T-cell (primary cell): Measurements from ENCODE around the gene CKLF. TPM values are rescaled to one million over a fixed set of nuclear protein-coding genes. Genes with fewer than 3 reads are reported as not detected.

Experiments
- ATAC-seq, 4 experiments: fragments of 200-7000 bp in 3 of 4; fragments of 150-1000 bp in 1 of 4; cut with Tn5 transposase; replicated peaks in 1 of 4; 1 replicate in 3 of 4; 2 replicates in 1 of 4; pipeline ENCODE4 v1.10.0; 2021; ENCODE audit warnings: moderate library complexity in 3 of 4, mild to moderate bottlenecking in 2 of 4, moderate number of reproducible peaks in 1 of 4
- CTCF ChIA-PET, 2 donors: fragments of 300-600 bp; sonication (Branson Sonifier 250); formaldehyde crosslinking; loops; one replicate each; lab custom pipeline; 2022; ENCODE audit warnings: antibody characterized with exemption in 2 of 2; lab: Charles Lee
- POLR2A ChIA-PET, 2 donors: fragments of 300-600 bp; sonication (Branson Sonifier 250); formaldehyde crosslinking; loops; one replicate each; lab custom pipeline; 2022; ENCODE audit warnings: antibody characterized with exemption in 2 of 2; lab: Charles Lee
- DNase-seq, 35 experiments: peaks; one replicate each; pipeline versions ENCODE4 v3.0.0 to v3.0.0-alpha.2; 2013 to 2023
- H3K27ac ChIP-seq: one replicate; pipeline ENCODE4 v1.5.1; 2013; ENCODE audit warnings: low read length
- H3K27me3 ChIP-seq, 2 experiments: replicated peaks in 1 of 2; 1 replicate in 1 of 2; 2 replicates in 1 of 2; pipeline versions ENCODE4 v1.6.1 to v1.7.0; 2013; ENCODE audit warnings: low read length in 1 of 2, mixed read lengths in 1 of 2; ENCODE audit not compliant: control insufficient read depth in 2 of 2, insufficient read depth in 2 of 2; ENCODE audit errors: extremely low read depth in 1 of 2
- H3K36me3 ChIP-seq, 2 donors: 1 replicate in 1 of 2; 2 replicates in 1 of 2; pipeline versions ENCODE4 v1.6.1 to v1.7.0; 2013; ENCODE audit warnings: low read length in 1 of 2; ENCODE audit not compliant: control insufficient read depth in 2 of 2, insufficient read depth in 1 of 2; ENCODE audit errors: extremely low read depth in 1 of 2
- H3K4me1 ChIP-seq, 2 experiments: 1 replicate in 1 of 2; 2 replicates in 1 of 2; pipeline versions ENCODE4 v1.6.1 to v1.7.0; 2013; ENCODE audit warnings: low read length in 2 of 2, mixed read lengths in 1 of 2; ENCODE audit not compliant: insufficient read depth in 2 of 2, control insufficient read depth in 1 of 2; ENCODE audit errors: extremely low read depth in 1 of 2
- H3K4me3 ChIP-seq, 2 donors: 1 replicate in 1 of 2; 2 replicates in 1 of 2; pipeline versions ENCODE4 v1.5.1 to v1.7.0; 2013; ENCODE audit warnings: mild to moderate bottlenecking in 2 of 2, low read length in 1 of 2, moderate library complexity in 1 of 2; ENCODE audit not compliant: control insufficient read depth in 1 of 2; ENCODE audit errors: extremely low read depth in 1 of 2
- H3K9me3 ChIP-seq: 2 replicates; pipeline ENCODE4 v1.7.0; 2013
- H3K27ac Mint-ChIP-seq, 2 donors: one replicate each; pipeline ENCODE4 v1.8.0; 2020 to 2021; ENCODE audit warnings: mild to moderate bottlenecking in 2 of 2, mixed read lengths in 2 of 2
- H3K27me3 Mint-ChIP-seq, 2 donors: one replicate each; pipeline ENCODE4 v1.8.0; 2021 to 2022; ENCODE audit warnings: mixed read lengths in 2 of 2
- H3K36me3 Mint-ChIP-seq: one replicate; pipeline ENCODE4 v1.8.0; 2021; ENCODE audit warnings: mixed read lengths
- H3K4me1 Mint-ChIP-seq, 3 donors: one replicate each; pipeline ENCODE4 v1.8.0; 2020 to 2022; ENCODE audit warnings: mixed read lengths in 3 of 3, mild to moderate bottlenecking in 1 of 3
- H3K4me3 Mint-ChIP-seq, 3 donors: one replicate each; pipeline ENCODE4 v1.8.0; 2020 to 2022; ENCODE audit warnings: mild to moderate bottlenecking in 3 of 3, mixed read lengths in 3 of 3, moderate library complexity in 3 of 3
- H3K9me3 Mint-ChIP-seq, 3 donors: one replicate each; pipeline ENCODE4 v1.8.0; 2020 to 2022; ENCODE audit warnings: mixed read lengths in 3 of 3
- WGBS: methylation state at CpG from one replicate; pipeline ENCODE4 v1.1.5; 2013; ENCODE audit warnings: missing lambda C conversion rate; ENCODE audit not compliant: insufficient coverage; 5-methylcytosine and 5-hydroxymethylcytosine counted together
- total RNA-seq, 35 experiments: library from RNA in 6 of 35; stranded (reverse) in 6 of 35; fragments of 120-200 nt in 1 of 35; gene quantifications; one replicate each; pipeline versions ENCODE4 v1.2.1 to v1.2.4 and lab custom pipeline; 2013 to 2026

CKLF gene
- total RNA-seq, 5 donors from 2014 or later (not counting 1 experiment from before 2014, with no cell fraction given): 25.3 to 67.8 (median 58.3) TPM

DNA sequence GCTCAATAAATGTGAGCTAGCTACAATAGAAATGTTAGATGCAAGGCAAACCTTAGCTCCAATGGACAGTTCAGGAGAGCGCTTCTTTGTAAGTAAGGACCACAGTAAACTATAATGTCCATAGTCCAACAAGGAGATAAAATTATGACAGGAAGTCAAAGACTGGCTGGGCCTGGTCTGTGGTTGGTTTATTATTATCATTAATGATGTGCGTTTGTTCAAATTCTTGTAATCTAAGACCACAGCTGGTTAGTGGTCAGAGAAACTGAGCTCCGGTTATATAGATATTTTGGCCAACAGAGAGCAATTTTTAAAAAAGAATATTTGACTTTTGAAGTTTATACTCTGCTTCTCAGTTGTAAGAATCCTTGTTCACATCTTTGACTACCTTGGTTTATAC, 22.2 kb downstream of the CKLF start:
- Histone ChIP-seq H3K4me3 (no peak overlapping the region), H3K36me3 (no peaks in the 10 kb centered on the region), H3K27me3 (peaks cover 3 to 15% of the 10 kb centered on the region in 2 experiments), H3K27ac (no peak overlapping the region), H3K4me1 (peaks cover 0 to 13% of the 10 kb centered on the region in 2 experiments), H3K9me3 (no peaks in the 10 kb centered on the region)
- Mint-ChIP-seq H3K27me3 (peaks cover 2 to 21% of the 10 kb centered on the region in 2 donors), H3K9me3 (no peaks in the 10 kb centered on the region), H3K4me1 (peaks cover 10 to 16% (median 12%) of the 10 kb centered on the region in 3 donors), H3K36me3 (no peaks in the 10 kb centered on the region), H3K4me3 (no peak overlapping the region), H3K27ac (no peak overlapping the region)
- POLR2A ChIA-PET: no interaction called here
- DNase-seq (no peak), ATAC-seq (no peak)
- WGBS: 83% methylated on average over 1 of the region's 3 CpGs
- CTCF ChIA-PET: no interaction called here

DNA sequence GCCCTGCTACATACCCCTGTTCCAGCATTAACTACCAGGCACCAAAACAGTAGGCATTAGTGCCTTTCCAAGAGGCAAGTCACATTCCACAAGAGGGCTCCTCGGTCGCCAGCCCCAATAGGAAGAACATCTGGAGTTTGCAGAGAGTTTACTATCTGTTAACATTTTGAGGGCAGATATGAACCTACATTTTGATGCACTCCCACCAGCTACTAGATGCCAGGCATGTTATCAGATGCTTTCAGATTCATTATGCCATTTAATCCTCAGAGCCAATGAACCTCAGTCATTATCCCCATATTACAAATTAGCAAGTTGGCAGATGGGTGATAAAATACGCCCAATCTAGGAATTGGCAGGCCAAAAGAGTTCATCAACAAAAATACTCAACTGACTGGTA, 22.7 kb downstream of the CKLF start:
- Histone ChIP-seq H3K4me3 (no peak overlapping the region), H3K27me3 (peaks cover 4 to 20% of the 10 kb centered on the region in 2 experiments), H3K9me3 (no peaks in the 10 kb centered on the region), H3K4me1 (peaks cover 0 to 15% of the 10 kb centered on the region in 2 experiments), H3K27ac (no peak overlapping the region), H3K36me3 (no peaks in the 10 kb centered on the region)
- no peak for DNase-seq
- ATAC-seq: no peak
- H3K4me3 Mint-ChIP-seq: no peak overlapping the region
- ChIA-PET POLR2A (interaction anchor here in 1 of 2 donors (0.6 kb wide), 1 partner anchor 543 kb away, joined by 4 read pairs; no protein-coding TSS in a partner anchor), CTCF (interaction anchor here (0.6 to 1.2 kb wide), 2 partner anchors 11 to 24 kb away, joined by 4 to 5 read pairs; no protein-coding TSS in a partner anchor)
- no peaks in the 10 kb centered on the region for H3K9me3 Mint-ChIP-seq
- H3K36me3 Mint-ChIP-seq: no peaks in the 10 kb centered on the region
- WGBS: no CpG with 5 or more reads among the region's 3 CpGs
- peaks cover 11 to 19% (median 16%) of the 10 kb centered on the region in 3 donors for H3K4me1 Mint-ChIP-seq
- H3K27me3 Mint-ChIP-seq: peaks cover 6 to 26% of the 10 kb centered on the region in 2 donors
- H3K27ac Mint-ChIP-seq: no peak overlapping the region

DNA sequence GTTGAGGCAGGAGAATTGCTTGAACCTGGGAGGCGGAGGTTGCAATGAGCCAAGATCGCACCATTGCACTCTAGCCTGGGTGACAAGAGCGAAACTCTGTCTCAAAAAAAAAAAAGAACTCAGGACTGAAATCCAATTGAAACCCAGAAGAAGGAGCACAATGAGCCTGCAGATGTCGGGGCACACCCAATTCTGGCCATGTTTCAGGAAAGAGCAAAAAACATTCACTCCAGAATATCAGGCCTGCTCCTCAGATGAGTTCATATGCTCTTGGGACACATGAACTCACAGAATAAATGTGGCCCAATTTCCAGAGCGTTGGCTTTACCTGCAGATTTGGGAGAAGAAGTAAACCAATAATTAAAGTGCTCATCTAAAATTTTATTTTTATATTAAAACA, 23.9 kb downstream of the CKLF start:
- H3K4me1 Mint-ChIP-seq: peaks cover 11 to 19% (median 14%) of the 10 kb centered on the region in 3 donors
- no peak overlapping the region for H3K27ac ChIP-seq
- peaks cover 4 to 24% of the 10 kb centered on the region in 2 experiments for H3K27me3 ChIP-seq
- no CpG with 5 or more reads among the region's 5 CpGs for WGBS
- ChIA-PET POLR2A (no interaction called here), CTCF (interaction anchor here in 1 of 2 donors (0.6 to 0.7 kb wide), 2 partner anchors 14 to 309 kb away, joined by 3 to 7 read pairs; no protein-coding TSS in a partner anchor)
- no peaks in the 10 kb centered on the region for H3K36me3 Mint-ChIP-seq
- no peak overlapping the region for H3K27ac Mint-ChIP-seq
- DNase-seq (no peak), ATAC-seq (no peak)
- H3K36me3 ChIP-seq: no peaks in the 10 kb centered on the region
- no peak overlapping the region for H3K4me3 ChIP-seq
- H3K9me3 ChIP-seq: no peaks in the 10 kb centered on the region
- H3K9me3 Mint-ChIP-seq: no peaks in the 10 kb centered on the region
- no peak overlapping the region for H3K4me3 Mint-ChIP-seq
- peaks cover 0 to 15% of the 10 kb centered on the region in 2 experiments for H3K4me1 ChIP-seq
- peaks cover 7 to 38% of the 10 kb centered on the region in 2 donors for H3K27me3 Mint-ChIP-seq

DNA sequence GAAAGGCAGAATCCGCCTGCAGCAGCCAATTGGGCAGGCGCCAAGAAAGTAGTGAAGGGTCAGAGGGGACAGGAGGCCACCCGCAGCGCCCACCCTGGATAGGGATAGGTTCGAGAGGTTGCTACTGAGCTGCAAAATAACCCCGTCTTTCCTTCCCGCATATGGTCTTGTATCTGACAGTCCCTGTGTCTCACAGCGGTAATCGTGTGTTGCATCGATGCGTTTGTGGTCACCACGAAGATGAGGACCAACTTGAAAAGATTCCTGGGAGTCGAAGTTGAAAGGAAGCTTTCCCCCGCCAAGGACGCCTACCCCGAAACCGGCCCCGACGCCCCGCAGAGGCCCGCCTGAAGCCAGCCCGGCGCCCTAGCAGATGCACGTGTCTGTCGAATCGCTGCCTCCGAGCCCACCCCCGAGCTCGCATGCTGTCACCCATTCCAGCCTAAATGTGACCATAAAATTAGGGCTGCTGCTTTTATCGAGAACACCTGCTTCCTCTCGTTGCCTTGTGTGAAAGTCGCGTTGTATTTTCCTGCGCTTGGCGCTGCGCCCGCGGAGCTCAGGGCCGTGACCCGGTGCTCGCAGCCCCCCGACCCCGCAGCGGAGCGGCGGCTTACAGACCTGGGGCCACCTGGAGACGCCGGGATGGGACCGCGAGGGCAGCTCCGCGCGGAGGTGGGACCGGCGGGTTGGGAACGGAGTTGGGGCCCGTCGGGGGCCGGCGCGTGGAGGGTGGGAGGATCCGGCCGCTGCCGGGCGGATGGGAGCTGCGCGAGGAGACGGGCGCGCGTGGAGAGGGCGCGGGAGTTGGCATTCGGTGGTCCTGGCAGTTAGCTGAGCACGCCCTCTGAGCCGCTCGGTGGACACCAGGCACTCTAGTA, 26.5 kb downstream of the CKLF start, which contains the start of gene CMTM2:
Gene CMTM2 (plus strand): TSS at position 813 of the 881 bp plus-strand sequence. CDS start 145 bp downstream, outside the sequence.
- H3K27me3 ChIP-seq: peaks cover 4 to 24% of the 10 kb centered on the region in 2 experiments
- ATAC-seq (peak; percentile 54 to 72 (median 68)), DNase-seq (peak in 17 of 35 experiments; percentile 5 to 38 (median 24))
- peaks cover 2 to 15% of the 10 kb centered on the region in 2 experiments for H3K4me1 ChIP-seq
- no peak within 1 kb of the TSS for H3K27ac Mint-ChIP-seq
- peak within 1 kb of the TSS; percentile 34 to 72 for H3K4me3 ChIP-seq
- H3K4me1 Mint-ChIP-seq: peaks cover 11 to 17% (median 12%) of the 10 kb centered on the region in 3 donors
- ChIA-PET CTCF (interaction anchor here (0.6 to 1.8 kb wide), 4 partner anchors 11 to 164 kb away, joined by 4 to 11 read pairs (median 4); no protein-coding TSS in a partner anchor), POLR2A (interaction anchor here in 1 of 2 donors (0.6 kb wide), 3 partner anchors 10 to 26 kb away, joined by 3 to 8 read pairs (median 4); no protein-coding TSS in a partner anchor)
- no peaks in the 10 kb centered on the region for H3K9me3 ChIP-seq
- peak within 1 kb of the TSS; percentile 62 to 72 (median 68) for H3K4me3 Mint-ChIP-seq
- H3K27ac ChIP-seq: no peak within 1 kb of the TSS
- H3K36me3 Mint-ChIP-seq: no peaks in the 10 kb centered on the region
- H3K27me3 Mint-ChIP-seq: peaks cover 7 to 38% of the 10 kb centered on the region in 2 donors
- WGBS: 13% methylated on average over 72 of the region's 77 CpGs
- no peaks in the 10 kb centered on the region for H3K36me3 ChIP-seq
- no peaks in the 10 kb centered on the region for H3K9me3 Mint-ChIP-seq

DNA sequence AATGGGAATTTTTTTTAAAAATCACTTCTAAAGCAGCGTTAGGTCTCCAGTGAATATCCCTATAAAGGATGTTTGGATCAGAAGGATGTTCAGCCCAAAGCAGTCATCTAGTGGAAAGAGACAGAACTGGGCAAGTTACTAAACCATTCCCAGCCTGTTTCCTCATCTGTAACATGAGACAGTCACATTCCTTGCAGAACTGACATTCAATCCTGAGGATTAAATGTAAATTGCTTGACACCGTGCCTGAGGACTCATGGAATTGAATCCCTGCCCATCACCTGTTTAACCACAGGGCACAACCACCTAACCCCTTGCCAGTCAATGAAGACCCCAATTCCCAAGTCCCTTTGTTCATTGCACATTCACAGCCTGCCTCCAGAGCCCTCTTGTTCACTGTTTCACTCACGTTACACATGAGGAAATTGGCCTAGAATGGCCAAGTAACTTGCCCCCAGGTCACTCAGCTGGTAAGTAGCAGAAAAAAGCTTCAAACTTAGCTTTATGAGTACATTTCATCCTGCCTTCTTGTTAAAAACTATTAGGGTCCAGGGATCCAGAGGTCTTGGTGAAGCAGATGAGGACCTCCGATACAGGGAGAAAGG, 28.3 kb downstream of the CKLF start:
- Histone ChIP-seq H3K9me3 (no peaks in the 10 kb centered on the region), H3K4me1 (peaks cover 2 to 15% of the 10 kb centered on the region in 2 experiments), H3K27ac (no peak overlapping the region), H3K4me3 (no peak overlapping the region), H3K27me3 (peaks cover 4 to 24% of the 10 kb centered on the region in 2 experiments), H3K36me3 (no peaks in the 10 kb centered on the region)
- Mint-ChIP-seq H3K4me3 (peak overlapping the region in 1 of 3 donors; percentile 72), H3K9me3 (no peaks in the 10 kb centered on the region), H3K4me1 (peaks cover 12 to 18% (median 15%) of the 10 kb centered on the region in 3 donors), H3K27me3 (peaks cover 7 to 38% of the 10 kb centered on the region in 2 donors), H3K36me3 (no peaks in the 10 kb centered on the region), H3K27ac (no peak overlapping the region)
- CTCF ChIA-PET: interaction anchor here in 1 of 2 donors (1.2 kb wide), 1 partner anchor 28 kb away, joined by 5 read pairs; no protein-coding TSS in a partner anchor
- POLR2A ChIA-PET: no interaction called here
- ATAC-seq (no peak), DNase-seq (no peak)
- WGBS: 100% methylated on average over 2 of the region's 4 CpGs
